Naive thymus-derived CD4-positive, alpha-beta T cell (primary cell): ENCODE measurements around the gene KRTAP10-11. TPM values are rescaled to one million over a fixed set of nuclear protein-coding genes. Genes with fewer than 3 reads are reported as not detected.
"Not testable (repeated sequence)": the region's sequence is repeated elsewhere in the genome, so short reads cannot be mapped to it uniquely, and the experiment has no call there.

ENCODE experiments used
- ATAC-seq: fragments of 150-1000 bp; cut with Tn5 transposase; 2 replicates; pipeline ENCODE4 v1.10.0; 2021; ENCODE audit warnings: mild to moderate bottlenecking, moderate library complexity
- CTCF ChIA-PET: fragments of 350-600 bp; sonication (Branson Sonifier 250); formaldehyde crosslinking; loops from one replicate; lab custom pipeline; 2021; ENCODE audit warnings: antibody characterized with exemption; lab: Charles Lee
- POLR2A ChIA-PET: fragments of 350-600 bp; sonication (Branson Sonifier 250); formaldehyde crosslinking; loops from one replicate; lab custom pipeline; 2021; ENCODE audit warnings: antibody characterized with exemption, inconsistent platforms; lab: Charles Lee
- DNase-seq, 9 donors: peaks; one replicate each; pipeline versions ENCODE4 v3.0.0 to v3.0.0-alpha.2; 2020 to 2022; ENCODE audit warnings: mixed read lengths in 1 of 9
- H3K27ac ChIP-seq: one replicate; pipeline ENCODE4 v1.7.0; 2013; ENCODE audit warnings: mild to moderate bottlenecking, low read depth, low read length, moderate library complexity
- H3K27me3 ChIP-seq, 2 donors: one replicate each; pipeline ENCODE4 v1.7.0; 2013; ENCODE audit warnings: low read length in 2 of 2, mild to moderate bottlenecking in 2 of 2, moderate library complexity in 2 of 2; ENCODE audit not compliant: control insufficient read depth in 2 of 2, insufficient read depth in 2 of 2
- H3K36me3 ChIP-seq, 3 experiments: 1 replicate in 2 of 3; 2 replicates in 1 of 3; pipeline ENCODE4 v1.7.0; 2013; ENCODE audit warnings: low read length in 3 of 3, mild to moderate bottlenecking in 3 of 3, moderate library complexity in 1 of 3; ENCODE audit not compliant: insufficient read depth in 3 of 3, control insufficient read depth in 2 of 3
- H3K4me1 ChIP-seq, 2 donors: one replicate each; pipeline ENCODE4 v1.7.0; 2013; ENCODE audit warnings: low read length in 2 of 2, mild to moderate bottlenecking in 2 of 2, moderate library complexity in 1 of 2; ENCODE audit not compliant: control insufficient read depth in 2 of 2, insufficient read depth in 2 of 2
- H3K4me3 ChIP-seq: 2 replicates; pipeline ENCODE4 v1.7.0; 2013; ENCODE audit warnings: mild to moderate bottlenecking, low read length
- H3K9me3 ChIP-seq, 3 experiments: 1 replicate in 2 of 3; 2 replicates in 1 of 3; pipeline ENCODE4 v1.7.0; 2013; ENCODE audit warnings: low read length in 3 of 3; ENCODE audit not compliant: control insufficient read depth in 2 of 3
- H3K27ac Mint-ChIP-seq, 9 donors: one replicate each; pipeline ENCODE4 v1.8.0; 2020 to 2022; ENCODE audit warnings: mixed read lengths in 9 of 9, mild to moderate bottlenecking in 8 of 9, moderate library complexity in 5 of 9, inconsistent platforms in 2 of 9
- H3K27me3 Mint-ChIP-seq, 5 donors: one replicate each; pipeline ENCODE4 v1.8.0; 2021 to 2022; ENCODE audit warnings: mixed read lengths in 5 of 5, mild to moderate bottlenecking in 1 of 5
- H3K36me3 Mint-ChIP-seq, 5 donors: one replicate each; pipeline ENCODE4 v1.8.0; 2020 to 2022; ENCODE audit warnings: mixed read lengths in 5 of 5, mild to moderate bottlenecking in 3 of 5, inconsistent platforms in 1 of 5
- H3K4me1 Mint-ChIP-seq, 7 donors: one replicate each; pipeline ENCODE4 v1.8.0; 2020 to 2022; ENCODE audit warnings: mixed read lengths in 7 of 7, mild to moderate bottlenecking in 3 of 7, inconsistent platforms in 1 of 7
- H3K4me3 Mint-ChIP-seq, 10 donors: one replicate each; pipeline ENCODE4 v1.8.0; 2020 to 2022; ENCODE audit warnings: mild to moderate bottlenecking in 10 of 10, mixed read lengths in 10 of 10, moderate library complexity in 6 of 10, inconsistent platforms in 2 of 10
- H3K9me3 Mint-ChIP-seq, 11 donors: one replicate each; pipeline ENCODE4 v1.8.0; 2020 to 2022; ENCODE audit warnings: mixed read lengths in 11 of 11, mild to moderate bottlenecking in 4 of 11, inconsistent platforms in 1 of 11, moderate library complexity in 1 of 11
- intact Hi-C, 2 donors: fragments of 100-400 bp; cut with micrococcal nuclease; formaldehyde crosslinking; loops; one replicate each; pipeline ENCODE4 v1.15.1; 2023
- polyA plus RNA-seq, 2 donors: library from polyadenylated mRNA; unstranded; fragments of 300-500 nt; fragmentation: Illumina TruSeq; gene quantifications; one replicate each; pipeline ENCODE4 v1.2.3, GENCODE V29; 2021
- total RNA-seq, 6 experiments: library from RNA in 5 of 6; stranded (reverse) in 5 of 6; gene quantifications; 1 replicate in 5 of 6; 2 replicates in 1 of 6; pipeline ENCODE4 v1.2.3 and lab custom pipeline; 2021 to 2026

Gene KRTAP10-11
- total and polyA plus RNA-seq, 7 experiments from 2014 or later: not detected

DNA sequence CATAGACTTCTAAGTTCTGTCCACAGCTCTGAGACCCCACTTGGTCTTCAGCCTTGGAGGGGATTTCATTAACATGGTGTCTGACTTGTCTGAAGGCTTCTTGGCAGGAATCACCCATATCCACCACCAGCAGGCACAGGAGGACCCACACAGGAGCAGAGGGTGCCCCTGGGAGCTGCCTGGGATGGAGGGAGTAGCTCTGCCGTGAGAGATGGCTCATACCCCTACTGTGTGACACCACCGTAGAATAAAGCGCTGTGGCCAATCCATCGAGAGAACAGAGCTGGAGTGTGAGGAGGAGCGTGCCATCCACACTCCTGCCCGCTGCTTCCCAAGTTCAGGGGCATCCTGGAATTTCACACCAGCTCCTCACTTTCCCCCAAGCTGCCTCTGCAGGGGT is 38.8 kb downstream of the KRTAP10-11 start:
- Mint-ChIP-seq H3K4me1 (peaks cover 0 to 12% (median 4%) of the 10 kb centered on the region in 7 donors), H3K27me3 (peaks cover 4 to 34% (median 8%) of the 10 kb centered on the region in 5 donors), H3K27ac (peak overlapping the region in 1 of 9 donors; percentile 38)
- CTCF ChIA-PET, H3K4me3 ChIP-seq, DNase-seq, H3K36me3 ChIP-seq, H3K4me1 ChIP-seq, H3K27me3 ChIP-seq, H3K27ac ChIP-seq, ATAC-seq, H3K9me3 ChIP-seq, H3K36me3 Mint-ChIP-seq, POLR2A ChIA-PET, H3K9me3 Mint-ChIP-seq, H3K4me3 Mint-ChIP-seq, intact Hi-C loops: not testable (repeated sequence)

DNA sequence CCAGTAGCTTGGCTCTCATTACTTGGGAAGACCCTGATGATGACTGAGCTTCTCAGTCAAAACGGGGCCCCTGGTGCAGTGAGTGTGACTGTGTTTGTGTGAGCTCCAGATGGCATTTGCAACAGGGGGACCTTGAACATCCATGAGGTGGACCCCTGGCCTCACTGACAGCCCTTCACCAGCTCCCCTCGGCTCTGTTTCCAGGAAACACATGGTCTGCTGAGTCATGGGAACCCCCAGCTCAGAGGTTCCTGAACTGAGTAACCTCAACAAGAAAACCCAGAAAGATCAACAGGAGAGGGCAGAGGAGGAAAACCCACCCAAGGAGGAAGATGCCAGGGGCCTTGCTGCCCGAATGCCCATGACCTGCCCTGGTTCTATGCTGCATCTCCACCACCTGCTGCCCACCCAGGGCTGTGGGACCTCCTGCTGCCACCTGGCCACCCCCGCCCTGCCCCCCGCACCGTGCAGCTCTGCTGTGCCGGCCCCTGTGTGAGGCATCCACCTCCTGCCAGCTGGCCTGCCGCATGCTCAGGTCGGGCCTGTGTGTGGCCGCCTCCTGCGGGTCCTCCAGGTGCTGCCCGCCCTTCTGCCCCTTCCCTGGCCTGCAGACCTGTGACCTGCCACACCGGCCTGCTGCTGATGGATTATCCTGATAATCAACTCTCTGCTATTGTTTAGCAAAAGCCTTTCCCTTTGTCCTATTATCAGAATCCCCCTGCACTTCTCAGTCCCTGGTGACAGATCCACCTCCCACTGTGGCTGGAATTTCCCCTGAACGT is 40.0 kb downstream of the KRTAP10-11 start:
- H3K36me3 ChIP-seq: no peaks in the 10 kb centered on the region
- H3K27me3 ChIP-seq: no peaks in the 10 kb centered on the region
- Mint-ChIP-seq H3K27me3 (peaks cover 4 to 31% (median 8%) of the 10 kb centered on the region in 5 donors), H3K4me3 (peak overlapping the region in 2 of 10 donors; percentile 18 to 65), H3K9me3 (no peaks in the 10 kb centered on the region), H3K27ac (peak overlapping the region in 1 of 9 donors; percentile 81), H3K36me3 (no peaks in the 10 kb centered on the region), H3K4me1 (peaks cover 2 to 19% (median 7%) of the 10 kb centered on the region in 7 donors)
- H3K4me3 ChIP-seq: no peak overlapping the region
- no peak for ATAC-seq
- H3K4me1 ChIP-seq: no peaks in the 10 kb centered on the region
- ChIA-PET POLR2A (no interaction called here), CTCF (interaction anchor here (0.6 to 0.7 kb wide), 2 partner anchors 182 to 187 kb away, joined by 3 read pairs; partner anchors contain the start of gene PTTG1IP)
- H3K9me3 ChIP-seq: no peaks in the 10 kb centered on the region
- DNase-seq: no peak
- intact Hi-C loops: no loop called here
- no peak overlapping the region for H3K27ac ChIP-seq

DNA sequence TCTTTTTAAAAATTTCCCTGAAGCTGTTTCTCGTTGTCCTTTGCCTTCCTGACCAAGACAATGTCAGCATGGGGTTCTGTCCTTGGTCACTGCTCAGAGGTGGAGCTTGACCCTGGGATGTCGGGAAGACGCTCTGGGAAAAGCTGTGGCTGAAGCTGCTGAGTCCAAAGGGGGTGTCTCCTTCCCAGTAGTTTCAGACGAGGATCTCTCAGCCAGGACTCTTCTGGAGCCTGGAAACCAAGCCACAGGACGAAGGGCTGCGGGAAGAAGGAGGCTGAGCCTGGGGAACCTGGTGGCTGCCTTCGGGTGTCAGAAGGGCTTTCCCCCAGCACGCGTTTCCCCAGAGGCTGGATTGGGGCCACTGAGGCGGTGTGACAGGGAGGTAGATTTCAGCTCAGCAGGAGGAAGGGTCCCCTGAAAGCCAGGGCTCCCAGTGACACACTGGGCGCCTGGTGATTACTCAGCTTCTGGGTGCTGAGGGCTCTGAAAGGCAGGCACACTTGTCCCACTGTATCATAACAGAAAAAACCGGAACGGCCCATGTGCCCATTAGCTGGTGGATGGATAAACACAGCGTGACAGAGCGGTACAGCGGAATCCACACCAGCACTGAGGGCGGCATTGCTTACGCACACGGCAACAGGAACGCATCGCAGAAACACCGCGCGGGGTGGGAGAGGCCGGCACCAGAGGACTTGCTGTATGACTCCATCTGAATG is 40.8 kb downstream of the KRTAP10-11 start:
- CTCF ChIA-PET: interaction anchor here (0.6 to 0.7 kb wide), 2 partner anchors 183 to 186 kb away, joined by 3 read pairs; partner anchors contain the start of gene PTTG1IP
- peaks cover 5 to 27% (median 12%) of the 10 kb centered on the region in 7 donors for H3K4me1 Mint-ChIP-seq
- peaks cover 0 to 3% (median 0%) of the 10 kb centered on the region in 11 donors for H3K9me3 Mint-ChIP-seq
- H3K4me3 ChIP-seq: no peak overlapping the region
- peak overlapping the region in 1 of 9 donors; percentile 28 for H3K27ac Mint-ChIP-seq
- no peak overlapping the region for H3K27ac ChIP-seq
- no peaks in the 10 kb centered on the region for H3K4me1 ChIP-seq
- H3K36me3 ChIP-seq: no peaks in the 10 kb centered on the region
- POLR2A ChIA-PET: no interaction called here
- DNase-seq (no peak), ATAC-seq (no peak)
- no peak overlapping the region for H3K4me3 Mint-ChIP-seq
- no peaks in the 10 kb centered on the region for H3K36me3 Mint-ChIP-seq
- intact Hi-C loops: no loop called here
- no peaks in the 10 kb centered on the region for H3K27me3 ChIP-seq
- H3K27me3 Mint-ChIP-seq: peaks cover 4 to 37% (median 8%) of the 10 kb centered on the region in 5 donors
- H3K9me3 ChIP-seq: no peaks in the 10 kb centered on the region

DNA sequence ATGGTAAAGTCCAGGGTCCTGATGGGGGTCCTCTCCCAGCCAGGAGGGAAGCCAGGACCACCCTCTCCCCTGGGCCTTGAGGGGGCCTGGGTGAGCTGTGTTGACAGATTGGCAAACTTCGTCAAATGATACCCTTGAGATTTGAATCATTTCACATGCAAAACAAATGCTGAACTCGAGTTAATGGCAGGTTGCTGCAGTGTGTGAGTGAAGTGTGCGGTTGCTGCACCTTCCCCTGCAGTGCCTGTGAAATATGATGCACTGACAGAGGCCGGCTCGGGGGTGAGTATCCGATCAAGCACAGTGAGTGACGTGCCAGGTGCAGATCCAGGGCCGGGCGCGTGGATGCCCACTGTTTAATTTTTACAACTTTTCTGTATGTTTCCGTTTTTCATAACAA is 41.5 kb downstream of the KRTAP10-11 start:
- H3K9me3 Mint-ChIP-seq: peaks cover 0 to 9% (median 1%) of the 10 kb centered on the region in 11 donors
- H3K4me1 Mint-ChIP-seq: peaks cover 5 to 27% (median 14%) of the 10 kb centered on the region in 7 donors
- ChIA-PET POLR2A (no interaction called here), CTCF (no interaction called here)
- Histone ChIP-seq H3K4me1 (no peaks in the 10 kb centered on the region), H3K27me3 (no peaks in the 10 kb centered on the region), H3K36me3 (no peaks in the 10 kb centered on the region), H3K4me3 (no peak overlapping the region), H3K27ac (no peak overlapping the region), H3K9me3 (no peaks in the 10 kb centered on the region)
- H3K36me3 Mint-ChIP-seq: peaks cover 0 to 4% (median under 1%) of the 10 kb centered on the region in 5 donors
- peaks cover 4 to 37% (median 5%) of the 10 kb centered on the region in 5 donors for H3K27me3 Mint-ChIP-seq
- H3K27ac Mint-ChIP-seq: no peak overlapping the region
- no peak overlapping the region for H3K4me3 Mint-ChIP-seq
- DNase-seq: no peak
- no peak for ATAC-seq
- intact Hi-C loops: no loop called here

DNA sequence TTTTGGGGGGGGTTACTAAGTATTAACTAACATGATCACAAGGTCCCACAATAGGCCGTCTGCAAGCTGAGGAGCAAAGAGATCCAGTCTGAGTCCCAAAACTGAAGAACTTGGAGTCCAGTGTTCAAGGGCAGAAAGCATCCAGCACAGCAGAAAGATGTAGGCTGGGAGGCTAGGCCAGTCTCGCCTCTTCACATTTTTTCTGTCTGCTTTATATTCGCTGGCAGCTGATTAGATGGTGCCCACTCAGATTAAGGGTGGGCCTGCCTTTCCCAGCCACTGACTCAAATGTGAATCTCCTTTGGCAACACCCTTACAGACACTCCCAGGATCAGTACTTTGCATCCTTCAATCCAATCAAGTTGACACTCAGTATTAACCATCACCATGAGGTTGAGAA is 43.5 kb downstream of the KRTAP10-11 start:
- Mint-ChIP-seq H3K9me3 (peaks cover 0 to 19% (median 8%) of the 10 kb centered on the region in 11 donors), H3K4me1 (peaks cover 6 to 29% (median 19%) of the 10 kb centered on the region in 7 donors), H3K27me3 (peaks cover 4 to 41% (median 5%) of the 10 kb centered on the region in 5 donors), H3K27ac (peak overlapping the region in 2 of 9 donors; percentile 18 to 55)
- POLR2A ChIA-PET, DNase-seq, CTCF ChIA-PET, H3K36me3 ChIP-seq, H3K27me3 ChIP-seq, H3K27ac ChIP-seq, H3K9me3 ChIP-seq, ATAC-seq, H3K4me3 Mint-ChIP-seq, H3K36me3 Mint-ChIP-seq, H3K4me3 ChIP-seq, H3K4me1 ChIP-seq: not testable (repeated sequence)
- intact Hi-C loops: loop anchor here in 1 of 2 donors (5.0 to 10.0 kb wide), 2 partner anchors 32 to 145 kb away; partner anchors contain the start of genes KRTAP10-1 and KRTAP12-3

DNA sequence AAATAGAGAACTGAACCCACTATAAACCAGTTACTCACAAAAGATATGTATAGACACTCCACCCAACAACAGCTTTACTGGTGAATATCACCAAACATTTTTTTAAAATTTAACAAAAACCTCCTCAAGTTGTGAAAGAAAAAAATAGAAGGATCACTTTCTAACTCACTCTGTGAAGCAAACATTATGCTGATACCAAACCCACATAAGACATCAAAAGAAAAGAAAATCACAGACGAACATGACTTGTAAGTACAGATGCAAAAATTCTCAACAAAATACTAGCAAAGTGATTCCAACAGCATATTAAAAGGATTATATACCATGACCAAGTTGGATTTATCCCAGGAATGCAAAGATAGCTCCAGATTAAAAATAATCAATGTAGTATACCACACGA is 45.5 kb downstream of the KRTAP10-11 start:
- peak in 3 of 9 donors; percentile 21 to 39 (median 36) for DNase-seq
- Histone ChIP-seq H3K4me3 (no peak overlapping the region), H3K36me3 (no peaks in the 10 kb centered on the region), H3K4me1 (no peaks in the 10 kb centered on the region), H3K27ac (no peak overlapping the region), H3K27me3 (no peaks in the 10 kb centered on the region), H3K9me3 (no peaks in the 10 kb centered on the region)
- Mint-ChIP-seq H3K4me1 (peaks cover 3 to 35% (median 19%) of the 10 kb centered on the region in 7 donors), H3K36me3 (peaks cover 0 to 5% (median 3%) of the 10 kb centered on the region in 5 donors), H3K27me3 (peaks cover 0 to 50% (median 7%) of the 10 kb centered on the region in 5 donors), H3K4me3 (peak overlapping the region in 4 of 10 donors; percentile 4 to 18 (median 10)), H3K9me3 (peaks cover 0 to 19% (median 8%) of the 10 kb centered on the region in 11 donors), H3K27ac (peak overlapping the region in 5 of 9 donors; percentile 2 to 32 (median 8))
- ATAC-seq: no peak
- intact Hi-C loops: loop anchor here in 1 of 2 donors (5.0 to 10.0 kb wide), 2 partner anchors 34 to 147 kb away; partner anchors contain the start of genes KRTAP10-1 and KRTAP12-3
- ChIA-PET CTCF (interaction anchor here (0.8 kb wide), 1 partner anchor 54 kb away, joined by 3 read pairs; no protein-coding TSS in a partner anchor), POLR2A (no interaction called here)
